Lower leg skin (tissue), 4 donors: Measurements from ENCODE around the gene MAMSTR. TPM values are rescaled to one million over a fixed set of nuclear protein-coding genes. Genes with fewer than 3 reads are reported as not detected.
"Not testable (repeated sequence)": the region's sequence is repeated elsewhere in the genome, so short reads cannot be mapped to it uniquely, and the experiment has no call there.

Experiments
- DNase-seq, 2 donors: peaks; one replicate each; pipeline ENCODE4 v3.0.0-alpha.2; 2019; ENCODE audit warnings: low spot score in 2 of 2
- H3K4me3 ChIP-seq: fragments of 200-600 bp; sonication (generic); 2 replicates; pipeline ENCODE4 v1.5.1; 2017; ENCODE audit warnings: mild to moderate bottlenecking, low read depth; ENCODE audit not compliant: poor library complexity, severe bottlenecking
- POLR2A ChIP-seq, 2 donors: fragments of 450-650 bp; IDR thresholded peaks; one replicate each; pipeline ENCODE4 v1.6.1; 2016 to 2017; ENCODE audit warnings: antibody characterized with exemption in 2 of 2, mild to moderate bottlenecking in 1 of 2, moderate library complexity in 1 of 2
- WGBS, 2 donors: methylation state at CpG; one replicate each; pipeline ENCODE4 v1.1.5; 2018; 5-methylcytosine and 5-hydroxymethylcytosine counted together
- intact Hi-C: fragments of 100-400 bp; cut with DNase I; formaldehyde crosslinking; loops from one replicate; pipeline ENCODE4 v1.15.0; 2023; ENCODE audit warnings: low total_unique reads
- total RNA-seq, 4 donors: library from RNA; depleted of rRNA; stranded (reverse); fragments of >200 nt; gene quantifications; one replicate each; pipeline ENCODE4 v1.1.0, GENCODE V29; 2016
- TF ChIP-seq, protein P1 (sequence below), 3 donors: fragments of 450-650 bp; IDR thresholded peaks; one replicate each; pipeline ENCODE4 v1.5.1; 2016; ENCODE audit warnings: antibody characterized with exemption in 3 of 3, mild to moderate bottlenecking in 3 of 3, moderate library complexity in 2 of 3

The MAMSTR gene
- total RNA-seq, 4 donors from 2014 or later, result 0.42 to 0.74 (median 0.63) TPM

DNA sequence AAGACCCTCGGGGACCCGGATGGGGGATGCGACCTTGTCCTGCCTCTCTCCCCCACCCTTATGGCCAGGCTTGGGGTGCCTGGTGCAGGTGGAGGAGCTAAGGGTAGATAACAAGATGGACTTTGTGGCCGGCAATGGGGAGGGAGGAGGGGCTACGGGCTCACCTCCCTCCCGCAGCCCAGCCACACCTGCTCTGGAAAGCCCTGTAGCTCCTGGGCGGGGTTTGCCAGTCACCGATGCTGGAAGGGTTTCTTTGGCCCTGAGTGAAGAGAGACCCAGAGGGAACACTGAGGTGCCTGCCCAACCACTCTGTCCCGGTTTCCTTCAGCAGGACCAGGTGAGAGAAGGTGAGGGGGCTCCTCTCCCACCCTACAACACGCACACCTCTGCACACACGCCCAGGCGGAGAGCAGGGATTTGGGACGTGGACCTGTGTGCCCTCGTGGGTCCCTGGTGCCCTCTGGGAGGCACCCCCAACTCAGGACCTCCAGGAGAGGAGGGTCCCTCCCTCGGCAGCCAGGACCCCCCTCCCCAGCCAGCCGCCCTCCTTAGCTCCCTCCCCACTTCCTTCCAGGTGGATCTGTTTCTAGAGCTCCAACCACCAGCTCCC, 23.7 kb downstream of the MAMSTR start, which contains the start of gene FUT2:
Gene FUT2 (plus strand): TSS at position 229 of the 610 bp plus-strand sequence. CDS start 6,986 bp downstream, outside the sequence.
- DNase-seq, result no peak
- H3K4me3 ChIP-seq, result peak within 1 kb of the TSS; percentile 4
- WGBS, 2 donors, result 39 to 45% methylated on average over 14 to 16 of the region's 16 CpGs
- no peak for TF ChIP-seq POLR2A (IDR thresholded peaks at IDR 0.05)
- TF ChIP-seq, protein P1, sequence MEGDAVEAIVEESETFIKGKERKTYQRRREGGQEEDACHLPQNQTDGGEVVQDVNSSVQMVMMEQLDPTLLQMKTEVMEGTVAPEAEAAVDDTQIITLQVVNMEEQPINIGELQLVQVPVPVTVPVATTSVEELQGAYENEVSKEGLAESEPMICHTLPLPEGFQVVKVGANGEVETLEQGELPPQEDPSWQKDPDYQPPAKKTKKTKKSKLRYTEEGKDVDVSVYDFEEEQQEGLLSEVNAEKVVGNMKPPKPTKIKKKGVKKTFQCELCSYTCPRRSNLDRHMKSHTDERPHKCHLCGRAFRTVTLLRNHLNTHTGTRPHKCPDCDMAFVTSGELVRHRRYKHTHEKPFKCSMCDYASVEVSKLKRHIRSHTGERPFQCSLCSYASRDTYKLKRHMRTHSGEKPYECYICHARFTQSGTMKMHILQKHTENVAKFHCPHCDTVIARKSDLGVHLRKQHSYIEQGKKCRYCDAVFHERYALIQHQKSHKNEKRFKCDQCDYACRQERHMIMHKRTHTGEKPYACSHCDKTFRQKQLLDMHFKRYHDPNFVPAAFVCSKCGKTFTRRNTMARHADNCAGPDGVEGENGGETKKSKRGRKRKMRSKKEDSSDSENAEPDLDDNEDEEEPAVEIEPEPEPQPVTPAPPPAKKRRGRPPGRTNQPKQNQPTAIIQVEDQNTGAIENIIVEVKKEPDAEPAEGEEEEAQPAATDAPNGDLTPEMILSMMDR (IDR thresholded peaks at IDR 0.05), result no peak
- intact Hi-C loops, result no loop called here

DNA sequence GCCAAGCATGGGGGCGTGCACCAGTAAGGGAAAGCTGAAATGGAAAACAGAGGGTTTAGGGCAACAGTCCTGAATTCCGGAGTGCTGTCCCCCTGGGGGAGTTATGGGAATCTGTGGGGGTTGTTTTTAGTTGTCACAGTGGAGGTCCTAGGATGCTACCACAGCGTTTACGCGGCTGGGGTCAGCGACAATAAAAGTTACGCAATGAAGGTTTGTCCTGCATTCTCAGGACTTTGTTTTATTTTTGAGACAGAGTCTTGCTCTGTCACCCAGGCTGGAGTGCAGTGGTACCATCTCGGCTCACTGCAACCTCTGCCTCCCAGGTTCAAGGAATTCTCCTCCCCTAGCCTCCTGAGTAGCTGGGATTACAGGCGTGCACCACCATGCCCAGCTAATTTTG, 25.9 kb downstream of the MAMSTR start:
- WGBS, 2 donors, result 89% methylated on average over 9 of the region's 9 CpGs
- H3K4me3 ChIP-seq, DNase-seq, intact Hi-C loops: not testable (repeated sequence)

DNA sequence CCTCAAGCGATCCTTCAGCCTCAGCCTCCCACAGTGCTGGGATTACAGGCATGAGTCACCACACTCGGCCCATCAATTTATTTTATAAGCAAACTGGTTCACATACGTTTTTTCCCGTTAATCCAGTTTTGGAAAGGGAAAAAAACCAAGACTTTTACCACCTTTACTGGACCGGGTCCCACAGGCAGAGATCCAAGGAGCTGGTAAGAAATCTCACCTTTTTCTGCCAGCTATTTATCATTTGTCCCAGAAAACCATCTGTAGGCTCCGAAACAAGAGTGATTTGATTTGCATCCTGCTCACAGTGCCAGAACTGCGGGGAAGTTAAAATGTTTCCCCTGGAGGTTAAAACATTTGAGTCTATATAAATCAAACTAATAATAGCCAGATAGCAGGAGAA, 30.1 kb downstream of the MAMSTR start:
- intact Hi-C loops, result no loop called here
- H3K4me3 ChIP-seq, result no peak overlapping the region
- 38 to 45% methylated on average over 7 of the region's 7 CpGs for WGBS, 2 donors
- TF ChIP-seq POLR2A (IDR thresholded peaks at IDR 0.05), result no peak
- TF ChIP-seq, protein P1 (IDR thresholded peaks at IDR 0.05), result no peak
- no peak for DNase-seq

DNA sequence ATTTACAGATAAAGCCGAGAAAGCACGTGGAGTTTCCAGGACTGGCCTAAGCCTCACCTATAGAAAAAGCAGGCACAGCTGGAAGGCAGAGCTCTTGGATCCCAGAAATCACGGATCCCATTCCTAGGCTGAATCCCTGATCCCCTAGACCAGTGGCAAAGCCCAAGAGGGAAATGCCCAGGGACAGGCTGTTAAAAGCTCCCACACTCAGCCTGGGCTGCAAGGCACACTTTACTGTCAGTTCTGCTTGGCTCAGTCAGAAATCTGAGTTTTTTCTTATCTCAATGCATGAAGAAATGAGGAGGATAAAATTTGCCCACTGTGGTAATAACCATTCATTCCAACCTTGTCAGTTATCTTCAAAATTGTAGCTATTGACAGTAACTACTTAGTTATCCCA, 31.7 kb downstream of the MAMSTR start:
- H3K4me3 ChIP-seq, result no peak overlapping the region
- TF ChIP-seq POLR2A (IDR thresholded peaks at IDR 0.05), result no peak
- TF ChIP-seq, protein P1 (IDR thresholded peaks at IDR 0.05), result no peak
- WGBS, 2 donors, result 91 to 93% methylated on average over 3 of the region's 3 CpGs
- intact Hi-C loops, result no loop called here
- no peak for DNase-seq

DNA sequence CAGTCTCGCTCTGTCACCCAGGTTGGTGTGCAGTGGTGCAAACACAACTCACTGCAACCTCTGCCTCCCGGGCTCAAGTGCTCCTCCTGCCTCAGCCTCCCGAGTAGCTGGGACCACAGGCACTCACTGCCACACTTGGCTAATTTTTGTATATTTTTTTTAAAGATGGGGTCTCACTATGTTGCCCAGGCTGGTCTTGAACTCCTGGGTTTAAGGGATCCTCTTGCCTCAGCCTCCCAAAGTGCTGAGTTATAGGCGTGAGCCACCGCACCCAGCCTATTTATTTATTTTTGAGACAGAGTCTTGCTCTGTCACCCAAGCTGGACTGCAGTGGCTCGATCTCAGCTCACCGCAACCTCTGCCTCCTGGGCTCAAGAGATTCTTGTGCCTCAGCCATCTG, 32.9 kb downstream of the MAMSTR start:
- DNase-seq, intact Hi-C loops, H3K4me3 ChIP-seq: not testable (repeated sequence)
- 92% methylated on average over 7 of the region's 7 CpGs for WGBS, 2 donors

DNA sequence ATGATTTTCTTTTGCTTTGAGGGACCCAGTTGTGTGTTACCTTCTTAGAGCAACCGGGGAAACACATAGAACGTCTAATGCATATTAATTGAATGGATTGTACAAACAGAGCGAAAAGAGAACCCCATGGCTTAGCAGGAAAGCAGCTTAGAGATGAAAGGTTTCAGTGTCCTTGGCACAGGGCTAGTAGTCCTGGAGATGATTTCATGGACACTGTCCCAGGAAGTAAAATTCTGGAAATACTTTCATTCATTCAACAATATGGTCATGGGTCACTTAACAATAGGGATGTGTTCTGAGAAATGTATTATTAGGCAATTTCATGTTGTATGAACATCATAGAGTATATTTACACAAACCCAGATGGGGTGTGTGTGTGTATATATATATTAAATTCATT, 33.4 kb downstream of the MAMSTR start:
- DNase-seq, result no peak
- WGBS, 2 donors, result 79 to 87% methylated on average over 3 of the region's 3 CpGs
- TF ChIP-seq, protein P1 (IDR thresholded peaks at IDR 0.05), result no peak
- no peak for TF ChIP-seq POLR2A (IDR thresholded peaks at IDR 0.05)
- intact Hi-C loops, result no loop called here
- H3K4me3 ChIP-seq, result no peak overlapping the region

DNA sequence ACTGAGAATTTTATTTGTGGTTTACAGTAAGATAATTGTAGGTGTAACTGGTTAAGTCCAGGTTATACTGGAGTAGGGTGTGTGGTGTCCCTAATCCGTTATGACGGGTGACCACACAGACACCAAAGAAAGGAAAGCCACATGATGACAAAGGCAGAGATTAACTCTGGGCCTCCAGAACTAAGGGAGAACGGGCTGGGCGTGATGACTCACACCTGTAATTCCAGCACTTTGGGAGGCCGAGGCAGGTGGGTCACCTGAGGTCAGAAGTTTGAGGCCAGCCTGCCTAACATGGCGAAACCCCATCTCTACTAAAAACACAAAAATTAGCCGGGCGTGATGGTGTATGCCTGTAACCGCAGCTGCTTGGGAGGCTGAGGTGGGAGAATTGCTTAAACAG, 33.9 kb downstream of the MAMSTR start:
- DNase-seq, result no peak
- no peak for TF ChIP-seq POLR2A (IDR thresholded peaks at IDR 0.05)
- TF ChIP-seq, protein P1 (IDR thresholded peaks at IDR 0.05), result no peak

More for the DNA sequence above, 33.9 kb downstream of the MAMSTR start:
- whole genome bisulfite sequencing, 2 donors, result 80% methylated on average over 9 of the region's 9 CpGs
- H3K4me3 ChIP-seq, result no peak overlapping the region
- intact Hi-C loops, result no loop called here
